Fibroblast of upper back skin (primary cell): ENCODE data around the gene TGM6.

ENCODE experiments used
- DNase-seq: peaks from one replicate; pipeline ENCODE4 v3.0.0-alpha.2; 2013

Gene TGM6

GRCh38 chr20:2365091-2365490 is 15.6 kb upstream of the TGM6 start:
- DNase-seq = no peak

- no peak for DNase-seq
These were observed 15.0 kb upstream of the TGM6 start for GRCh38 chr20:2365666-2366065.

GRCh38 chr20:2368621-2369020 is 12.1 kb upstream of the TGM6 start:
- no peak for DNase-seq

- no peak for DNase-seq
These were observed 7.6 kb upstream of the TGM6 start for GRCh38 chr20:2373098-2373497.

- no peak for DNase-seq
These were observed 6.2 kb upstream of the TGM6 start for GRCh38 chr20:2374346-2375125.

GRCh38 chr20:2378893-2379292 is 1.8 kb upstream of the TGM6 start:
- DNase-seq = no peak

- no peak for DNase-seq
These were observed 1.0 kb upstream of the TGM6 start for GRCh38 chr20:2379511-2380229.

GRCh38 chr20:2381303-2381702 is 602 bp downstream of the TGM6 start:
- no peak for DNase-seq

GRCh38 chr20:2382833-2383232 is 2.1 kb downstream of the TGM6 start:
- DNase-seq = no peak

GRCh38 chr20:2385026-2385425 is 4.3 kb downstream of the TGM6 start:
- peak; percentile 22 for DNase-seq

- DNase-seq = no peak
These were observed 4.8 kb downstream of the TGM6 start for GRCh38 chr20:2385496-2385895.

GRCh38 chr20:2386516-2387179 is 5.9 kb downstream of the TGM6 start:
- DNase-seq = peak; percentile 61

- DNase-seq = peak; percentile 28
These were observed 6.5 kb downstream of the TGM6 start for GRCh38 chr20:2387180-2387577.

- DNase-seq = no peak
These were observed 6.9 kb downstream of the TGM6 start for GRCh38 chr20:2387580-2387979.

GRCh38 chr20:2390951-2391675 is 10.4 kb downstream of the TGM6 start:
- DNase-seq = no peak

- DNase-seq = no peak
These were observed 13.8 kb downstream of the TGM6 start for GRCh38 chr20:2394411-2395055.

GRCh38 chr20:2395136-2395535 is 14.4 kb downstream of the TGM6 start:
- DNase-seq = no peak

- no peak for DNase-seq
These were observed 15.6 kb downstream of the TGM6 start for GRCh38 chr20:2396241-2396814.

- no peak for DNase-seq
These were observed 16.4 kb downstream of the TGM6 start for GRCh38 chr20:2397091-2397490.

GRCh38 chr20:2397595-2398145 is 17.0 kb downstream of the TGM6 start:
- DNase-seq = no peak

- DNase-seq = no peak
These were observed 17.7 kb downstream of the TGM6 start for GRCh38 chr20:2398449-2398848.

- DNase-seq = no peak
These were observed 18.7 kb downstream of the TGM6 start for GRCh38 chr20:2399390-2399789.
